HG03280 (cell line): ENCODE results near the gene RSPH1.

ENCODE experiments used
- ATAC-seq: cut with Tn5 transposase; IDR thresholded peaks from one replicate; pipeline ENCODE4 v1.9.1; 2021; ENCODE audit warnings: mild to moderate bottlenecking, moderate library complexity; ENCODE audit not compliant: unreplicated experiment

Gene RSPH1

DNA sequence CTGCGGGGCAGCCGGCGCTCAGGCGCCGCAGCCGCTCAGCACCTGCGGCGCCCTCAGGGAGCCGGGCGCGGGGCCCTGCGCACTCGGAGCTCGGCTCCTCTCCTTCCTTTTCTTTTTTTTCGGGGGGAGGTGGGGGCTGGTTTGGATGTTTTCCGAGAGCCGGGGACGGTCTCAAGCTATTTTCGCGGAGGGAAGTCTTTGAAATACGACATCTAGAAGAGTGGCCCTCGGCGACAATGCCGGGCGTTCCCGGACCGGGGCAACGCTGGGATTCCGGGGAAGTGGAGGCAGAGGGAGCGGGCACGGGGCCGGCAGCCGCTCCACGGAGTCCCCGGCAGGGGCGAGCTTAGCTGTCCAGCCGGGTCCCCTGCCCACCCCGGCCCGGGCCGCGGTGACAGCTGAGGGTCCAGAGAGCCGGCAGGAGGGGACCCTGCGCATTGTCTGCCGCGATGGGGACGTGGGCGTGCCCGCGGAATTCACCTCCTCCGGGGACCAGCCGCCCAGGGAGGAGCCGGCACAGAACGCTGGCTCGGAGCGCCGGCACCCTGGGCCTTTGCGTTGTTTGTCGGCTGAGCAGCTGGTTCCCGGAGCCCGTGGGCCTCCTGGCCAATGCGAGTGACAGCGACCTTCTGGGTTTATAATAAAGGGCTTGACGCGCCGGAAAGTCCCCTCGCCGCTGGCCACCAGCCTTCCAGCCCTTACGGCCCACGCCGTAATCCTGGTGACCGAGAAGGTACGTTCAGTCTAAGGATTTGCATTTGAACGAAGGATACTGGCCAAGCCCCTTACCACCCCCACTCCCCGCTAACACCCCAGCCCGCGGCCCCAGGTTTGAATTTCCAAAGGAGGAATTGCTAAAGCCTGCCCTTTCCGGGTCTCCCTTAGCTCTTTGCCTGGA is 18.2 kb upstream of the RSPH1 start:
- peak; percentile 52 for ATAC-seq

DNA sequence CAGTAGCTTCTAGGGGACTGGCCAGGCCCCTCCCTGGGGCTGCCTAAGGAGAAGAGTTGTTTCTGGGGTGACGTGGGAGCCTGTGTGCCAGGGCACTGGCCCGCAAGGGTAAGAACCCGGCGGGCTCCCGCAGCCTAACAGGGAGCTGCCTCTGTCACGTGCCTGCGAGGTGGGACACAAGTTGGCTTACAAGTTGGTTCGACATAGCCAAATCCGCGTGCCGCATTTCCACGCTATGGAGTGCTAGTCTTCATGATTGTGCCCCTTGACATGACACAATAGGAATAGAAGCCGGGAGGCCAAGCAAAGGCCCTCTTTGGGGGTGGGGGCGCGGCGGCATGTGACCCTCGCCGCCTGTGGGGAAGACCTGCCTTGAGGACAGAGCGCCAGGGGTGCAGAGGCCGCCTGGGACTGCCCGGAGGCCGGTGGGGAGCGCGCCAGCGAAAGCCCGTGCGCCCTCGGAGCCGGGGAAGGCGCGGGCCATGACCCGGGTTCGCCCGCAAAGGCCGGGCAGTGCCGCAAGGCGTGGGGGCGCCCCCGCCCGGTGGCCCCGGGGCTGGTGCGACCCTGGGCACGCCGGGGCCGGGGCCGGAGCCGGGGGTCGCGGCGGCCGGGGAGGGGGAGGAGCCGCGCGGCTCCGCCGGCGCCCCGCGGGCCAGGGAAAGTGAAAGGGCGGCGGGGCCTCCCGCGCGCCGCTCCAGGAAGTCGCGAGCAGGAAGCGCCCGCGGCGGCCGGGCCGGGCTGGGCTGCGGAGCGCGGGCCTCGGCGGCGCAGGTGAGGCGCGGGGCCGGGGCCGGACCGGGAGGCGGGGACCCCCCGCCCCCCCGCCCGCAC is 17.3 kb upstream of the RSPH1 start, which contains the start of gene SLC37A1:
Gene SLC37A1, plus strand, starts transcription at position 702 of the 834 bp plus-strand sequence. CDS start 4,603 bp downstream, outside the sequence.
- ATAC-seq: peak; percentile 56

DNA sequence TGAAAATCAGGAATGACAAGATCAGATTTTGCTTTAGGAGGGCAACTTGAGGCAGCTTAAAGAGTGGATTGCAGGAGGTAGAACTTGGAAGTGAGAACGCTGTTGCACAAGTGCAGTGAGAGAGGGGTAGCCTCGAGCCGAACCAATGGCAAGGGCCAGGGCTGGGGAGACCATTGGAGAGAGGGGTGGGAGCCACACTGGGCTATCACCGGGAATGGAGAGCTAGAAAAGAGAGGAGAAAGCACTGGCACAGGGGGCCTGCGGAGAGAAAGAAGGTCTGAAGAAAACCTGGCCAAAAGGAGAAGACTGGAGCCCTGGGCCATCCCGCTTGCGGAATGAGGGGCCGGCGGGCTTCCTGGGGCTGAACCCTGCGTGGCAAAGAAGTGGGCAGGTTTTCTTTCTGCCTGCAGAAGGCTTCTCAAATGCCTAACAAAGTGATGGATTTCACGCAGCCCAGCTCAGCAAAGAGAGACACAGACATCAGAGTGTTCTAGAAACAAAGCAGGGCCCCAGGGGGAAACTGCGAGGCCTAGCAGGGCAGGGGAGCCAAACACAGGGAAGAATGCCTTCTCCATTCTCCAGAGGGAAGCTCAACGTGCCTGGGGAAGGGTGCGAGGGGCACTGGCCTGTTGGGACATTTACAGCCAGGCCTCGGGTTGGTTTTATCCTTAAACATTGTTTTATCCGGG is 16.5 kb upstream of the RSPH1 start:
- no peak for ATAC-seq

- ATAC-seq: no peak
Observed at GRCh38 chr21:42509244-42509643, 13.2 kb upstream of the RSPH1 start.

- no peak for ATAC-seq
Observed at GRCh38 chr21:42508371-42508770, 12.3 kb upstream of the RSPH1 start.

GRCh38 chr21:42507418-42507817 is 11.4 kb upstream of the RSPH1 start:
- no peak for ATAC-seq

DNA sequence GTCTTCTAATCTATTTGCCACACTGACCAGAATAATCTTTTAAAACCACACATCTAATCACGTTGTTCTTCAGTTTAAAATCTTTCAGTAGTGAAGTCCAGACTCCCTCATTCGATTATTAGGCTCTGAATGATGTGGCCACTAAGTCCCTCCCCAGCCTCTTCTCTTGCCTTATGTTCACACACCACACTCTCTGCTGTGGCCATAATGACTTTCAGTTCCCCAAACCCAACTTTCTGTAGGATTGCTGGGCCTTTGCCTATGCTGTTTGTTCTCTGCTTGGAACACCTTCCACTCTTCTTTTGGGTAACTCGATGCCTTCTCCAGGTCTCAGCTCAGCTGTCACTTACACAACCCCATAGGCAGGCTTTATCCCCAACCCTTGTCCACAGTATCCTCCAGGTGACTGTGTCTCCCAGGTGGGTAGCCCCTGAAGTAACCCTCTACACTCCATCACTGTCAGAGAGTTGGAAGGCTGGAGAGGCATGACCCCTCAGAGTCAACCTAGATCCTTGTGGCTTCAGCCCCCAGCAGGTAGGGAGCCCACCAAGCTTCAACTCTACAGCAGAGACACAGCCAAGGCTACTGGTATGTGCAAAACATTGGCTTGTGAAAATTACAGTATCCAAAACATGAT is 9.2 kb upstream of the RSPH1 start:
- peak; percentile 69 for ATAC-seq

DNA sequence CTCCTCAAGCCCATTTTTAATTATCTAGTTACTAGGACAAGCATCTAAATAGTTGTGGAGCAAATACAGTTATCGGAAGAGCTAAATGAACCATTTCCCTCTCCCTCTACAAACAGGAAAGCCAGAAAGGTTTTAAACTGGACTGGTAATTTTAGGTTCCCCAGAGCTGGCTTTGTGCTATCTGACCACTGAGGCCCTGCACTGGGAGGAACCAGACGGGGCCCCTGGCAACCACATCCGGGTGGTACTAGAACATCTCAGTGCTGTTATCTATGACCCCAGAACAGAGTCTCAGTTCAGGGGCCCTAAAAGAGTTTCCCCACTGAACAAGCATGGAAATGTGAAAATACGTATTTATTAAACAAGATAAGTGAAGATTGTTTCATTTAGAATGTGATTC is 7.7 kb upstream of the RSPH1 start:
- no peak for ATAC-seq

- no peak for ATAC-seq
Observed at GRCh38 chr21:42500736-42501135, 4.7 kb upstream of the RSPH1 start.

DNA sequence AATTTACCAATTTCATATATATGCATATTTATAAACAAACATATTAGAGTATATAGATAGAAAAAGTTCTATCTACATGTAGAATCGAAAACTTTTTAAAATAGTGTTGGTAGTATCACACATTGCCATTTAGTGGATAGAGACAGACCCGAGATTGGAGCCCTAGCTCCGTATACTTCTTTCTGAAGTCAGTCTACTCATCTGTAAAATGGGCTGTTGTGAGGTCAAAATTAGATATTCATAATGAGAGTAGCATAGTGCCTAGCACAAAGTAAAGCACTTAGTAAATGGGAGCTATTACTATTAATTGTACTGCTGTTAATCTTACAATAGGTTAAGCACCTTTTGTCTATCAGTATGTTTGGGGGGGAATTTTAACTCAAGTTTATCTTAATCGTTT is 4.2 kb upstream of the RSPH1 start:
- ATAC-seq: no peak

- no peak for ATAC-seq
Observed at GRCh38 chr21:42499444-42500112, 3.6 kb upstream of the RSPH1 start.

- no peak for ATAC-seq
Observed at GRCh38 chr21:42498012-42498411, 2.0 kb upstream of the RSPH1 start.

DNA sequence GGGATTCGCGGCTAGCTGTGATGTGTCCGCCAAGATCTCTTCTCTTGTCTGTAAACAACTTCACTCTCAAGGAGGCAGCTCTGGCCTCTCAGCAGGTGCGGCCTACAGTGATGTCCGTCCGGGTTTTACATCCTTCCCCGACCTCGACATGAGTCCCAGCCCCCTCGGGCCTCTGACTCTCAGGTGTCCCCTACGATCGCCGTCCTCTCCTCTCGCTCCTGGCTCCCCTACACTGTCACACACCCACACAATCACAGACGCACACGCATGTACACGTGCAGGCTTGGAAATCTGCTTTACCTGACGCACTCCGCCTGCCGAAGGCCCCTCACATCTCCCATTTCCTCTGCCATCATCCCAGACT is 797 bp upstream of the RSPH1 start:
- ATAC-seq: no peak

DNA sequence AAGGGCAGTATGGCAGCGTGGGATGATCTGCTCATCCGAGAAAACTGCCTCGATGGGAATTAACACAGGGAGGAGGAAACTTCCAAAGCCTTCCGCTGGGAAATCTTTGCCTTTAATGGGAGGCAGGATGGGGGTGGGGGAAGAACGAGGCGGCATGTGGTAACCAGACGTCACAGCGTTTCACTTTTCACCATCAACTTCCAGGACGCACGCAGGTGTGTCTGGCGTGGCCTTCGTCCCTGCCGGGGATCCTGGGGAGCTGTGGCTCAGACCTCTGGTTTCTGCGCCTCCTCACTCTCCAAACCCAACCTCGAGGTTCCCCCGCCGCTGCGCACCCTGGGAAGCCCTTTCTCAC is 282 bp downstream of the RSPH1 start:
- peak; percentile 9 for ATAC-seq

DNA sequence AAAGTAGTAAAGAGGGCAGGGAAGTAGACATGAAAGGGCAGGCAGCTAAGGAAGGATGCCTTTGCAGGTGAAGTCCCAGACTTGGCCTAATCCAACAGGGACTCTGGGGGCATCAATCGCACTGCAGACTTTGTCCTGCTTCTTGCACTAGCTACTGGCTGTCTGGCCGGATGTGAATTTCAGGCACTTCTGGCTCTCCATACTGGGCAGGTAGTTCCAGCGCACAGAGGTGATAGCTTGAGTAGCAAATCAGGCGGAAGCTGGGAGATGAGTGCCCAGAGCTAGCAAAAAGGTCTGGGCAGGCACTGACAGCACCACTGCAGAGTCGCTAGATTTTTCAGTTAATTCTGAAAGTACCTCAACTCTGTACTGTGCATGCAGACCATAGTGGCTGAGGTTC is 997 bp downstream of the RSPH1 start:
- no peak for ATAC-seq

DNA sequence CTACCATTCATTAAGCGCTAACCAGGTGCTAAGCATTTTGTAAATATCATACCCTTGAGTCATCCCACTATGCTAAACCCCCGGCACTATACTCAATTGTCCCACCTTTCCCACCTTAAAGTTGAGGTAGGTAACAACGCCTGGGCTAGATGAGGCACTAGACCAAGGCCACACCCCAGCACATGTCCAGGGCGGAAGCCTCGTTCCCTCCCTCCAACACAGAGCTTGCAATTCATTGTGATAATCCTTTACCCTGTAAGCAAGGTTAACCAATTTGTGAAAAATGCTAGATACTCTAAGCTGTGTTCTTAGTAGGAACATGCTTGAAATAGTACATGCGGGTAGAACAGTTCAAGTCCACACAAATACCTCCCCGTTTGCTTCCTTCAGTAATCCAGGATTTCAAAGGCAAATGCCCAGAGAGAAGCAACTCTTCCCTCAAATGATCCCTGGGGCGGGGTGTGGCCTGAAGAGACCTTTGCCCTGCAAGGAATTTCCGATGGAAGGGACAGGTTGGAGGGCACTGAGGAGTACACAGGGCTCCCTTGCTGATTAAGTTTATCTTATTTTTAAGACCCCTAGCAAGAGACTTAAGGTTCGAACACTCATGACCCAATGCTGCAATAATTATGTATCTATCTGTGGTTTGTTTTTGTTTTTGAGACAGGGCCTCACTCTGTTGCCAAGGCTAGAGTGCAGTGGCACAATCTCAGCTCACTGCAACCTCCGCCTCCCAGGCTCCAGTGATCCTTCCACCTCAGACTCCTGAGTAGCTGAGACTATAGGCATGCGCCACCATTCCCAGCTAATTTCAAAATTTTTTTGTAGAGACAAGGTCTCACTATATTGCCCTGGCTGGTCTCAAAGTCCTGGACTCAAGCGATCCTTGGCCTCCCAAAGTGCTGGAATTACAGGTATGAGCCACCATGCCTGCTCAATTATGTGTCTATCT is 2.6 kb downstream of the RSPH1 start:
- ATAC-seq: no peak

GRCh38 chr21:42492201-42492600 is 3.8 kb downstream of the RSPH1 start:
- no peak for ATAC-seq

DNA sequence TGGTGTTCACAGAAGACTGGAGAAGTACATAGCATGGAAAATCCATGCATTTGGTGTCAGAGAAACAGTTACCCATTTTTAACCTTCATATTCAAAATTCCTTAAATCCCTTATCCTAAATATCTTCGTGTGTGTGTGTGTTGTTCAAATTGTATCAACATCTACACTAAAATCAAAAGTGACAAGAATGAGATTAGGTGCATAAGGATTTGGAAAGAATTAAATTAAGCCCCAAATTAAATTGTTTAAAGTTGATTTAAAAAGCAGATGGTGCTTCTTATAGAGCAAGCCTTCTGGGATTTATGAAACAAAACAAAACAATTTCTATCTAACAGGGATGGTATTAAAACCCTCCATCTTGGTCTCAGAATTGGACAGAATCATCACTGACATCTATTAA is 4.7 kb downstream of the RSPH1 start:
- ATAC-seq: no peak

DNA sequence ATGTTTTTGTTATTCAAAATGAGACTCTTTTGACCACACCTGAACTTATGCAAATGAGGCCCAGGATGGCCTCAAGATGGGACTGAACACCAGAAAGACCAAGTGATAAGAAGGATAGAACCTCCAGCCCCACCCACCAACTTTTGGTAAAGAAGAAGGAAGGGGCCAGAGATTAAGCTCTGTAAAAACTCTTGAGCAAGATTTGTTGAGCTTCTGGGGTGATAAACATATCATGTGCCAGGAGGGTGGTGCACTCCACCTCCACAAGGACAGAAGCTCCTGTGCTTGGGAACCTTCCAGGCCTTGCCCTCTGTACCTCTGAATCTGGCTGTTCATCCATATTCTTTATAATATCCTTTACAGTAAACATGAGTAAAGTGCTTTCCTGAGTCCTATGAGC is 5.3 kb downstream of the RSPH1 start:
- ATAC-seq: no peak
